Measurements from ENCODE around the gene NFX1. TPM values are rescaled to one million over a fixed set of nuclear protein-coding genes. Genes with fewer than 3 reads are reported as not detected.

The NFX1 gene
- total RNA-seq, 1 donor = 24.2 TPM

- no peak overlapping the region for H3K4me3 ChIP-seq (ENCODE audit: low read depth, low read length)
- TF ChIP-seq CTCF (IDR thresholded peaks at IDR 0.05; ENCODE audit: insufficient read depth, low read depth, low read length) = no peak
- no peak for DNase-seq (ENCODE audit: low read depth)
Observed at GRCh38 chr9:33403941-33404787, 113.8 kb downstream of the NFX1 start.

GRCh38 chr9:33404788-33405362 is 114.6 kb downstream of the NFX1 start:
- no peak for TF ChIP-seq CTCF (IDR thresholded peaks at IDR 0.05; ENCODE audit: insufficient read depth, low read depth, low read length)
- DNase-seq (ENCODE audit: low read depth) = no peak
- no peak overlapping the region for H3K4me3 ChIP-seq (ENCODE audit: low read depth, low read length)

GRCh38 chr9:33407061-33407460 is 116.7 kb downstream of the NFX1 start:
- DNase-seq (ENCODE audit: low read depth) = no peak
- TF ChIP-seq CTCF (IDR thresholded peaks at IDR 0.05; ENCODE audit: insufficient read depth, low read depth, low read length) = no peak
- no peak overlapping the region for H3K4me3 ChIP-seq (ENCODE audit: low read depth, low read length)

GRCh38 chr9:33408087-33408486 is 117.8 kb downstream of the NFX1 start:
- TF ChIP-seq CTCF (IDR thresholded peaks at IDR 0.05; ENCODE audit: insufficient read depth, low read depth, low read length) = no peak
- no peak overlapping the region for H3K4me3 ChIP-seq (ENCODE audit: low read depth, low read length)
- DNase-seq (ENCODE audit: low read depth) = no peak

- H3K4me3 ChIP-seq (ENCODE audit: low read depth, low read length) = no peak overlapping the region
- no peak for DNase-seq (ENCODE audit: low read depth)
- TF ChIP-seq CTCF (IDR thresholded peaks at IDR 0.05; ENCODE audit: insufficient read depth, low read depth, low read length) = no peak
Observed at GRCh38 chr9:33414268-33414667, 124.0 kb downstream of the NFX1 start.

GRCh38 chr9:33414889-33415500 is 124.7 kb downstream of the NFX1 start:
- H3K4me3 ChIP-seq (ENCODE audit: low read depth, low read length) = no peak overlapping the region
- DNase-seq (ENCODE audit: low read depth) = no peak
- no peak for TF ChIP-seq CTCF (IDR thresholded peaks at IDR 0.05; ENCODE audit: insufficient read depth, low read depth, low read length)

Data from fibroblast of villous mesenchyme (primary cell).